A549 (cell line): Measurements from ENCODE around the gene STARD13. TPM values are rescaled to one million over a fixed set of nuclear protein-coding genes. Genes with fewer than 3 reads are reported as not detected.
A peak's percentile ranks its signal among the peaks of the same experiment; 100 is the strongest.

Experiments used
- ATAC-seq, 2 experiments: fragments of 200-7000 bp in 1 of 2; fragments of >200 bp in 1 of 2; cut with Nextera tagmentation in 1 of 2; cut with Tn5 transposase in 1 of 2; 3 replicates each; pipeline versions ENCODE4 v1.8.0 to v1.9.1; 2018 to 2020; ENCODE audit warnings: mild to moderate bottlenecking in 1 of 2, moderate library complexity in 1 of 2
- CTCF ChIA-PET: fragments of 300-600 bp; sonication (Branson Sonifier 250); formaldehyde crosslinking; extraction: SDS; loops from one replicate; lab custom pipeline; 2021; ENCODE audit warnings: antibody characterized with exemption, inconsistent platforms; lab: Yijun Ruan, JAX
- POLR2A ChIA-PET: fragments of 350-600 bp; formaldehyde crosslinking; extraction: SDS; loops from one replicate; lab custom pipeline; 2021; ENCODE audit warnings: antibody characterized with exemption, inconsistent platforms; lab: Yijun Ruan, JAX
- DNase-seq, 2 experiments: peaks; one replicate each; pipeline versions ENCODE4 v3.0.0 to v3.0.0-alpha.2; 2011 to 2016; ENCODE audit warnings: low read depth in 1 of 2, low spot score in 1 of 2
- FAIRE-seq: peaks from 2 replicates; lab custom pipeline; 2011; peaks lifted over from hg19 to GRCh38; lab: Jason Lieb, UNC
- H3K27ac ChIP-seq, 2 experiments: fragments of >200 bp; sonication (Bioruptor Twin); formaldehyde crosslinking; 3 replicates each; pipeline ENCODE4 v1.5.1; 2016 to 2017
- H3K4me1 ChIP-seq: fragments of >200 bp; sonication (Bioruptor Twin); formaldehyde crosslinking; 3 replicates; pipeline ENCODE4 v1.6.1; 2016
- H3K4me2 ChIP-seq: fragments of >200 bp; sonication (Bioruptor Twin); formaldehyde crosslinking; 3 replicates; pipeline ENCODE4 v1.6.1; 2016
- H3K4me3 ChIP-seq: fragments of >200 bp; sonication (Bioruptor Twin); formaldehyde crosslinking; 3 replicates; pipeline ENCODE4 v1.5.1; 2016
- H3K9me3 ChIP-seq: fragments of >200 bp; sonication (Bioruptor Twin); formaldehyde crosslinking; 3 replicates; pipeline ENCODE4 v1.6.1; 2016
- CHD4 ChIP-seq: fragments of 200-600 bp; sonication (generic); IDR thresholded peaks from 2 replicates; pipeline ENCODE4 v1.6.1; 2016; ENCODE audit warnings: antibody characterized with exemption, mild to moderate bottlenecking, borderline replicate concordance
- FOSL2 ChIP-seq, 2 experiments: fragments of 450-650 bp in 1 of 2; fragments of >200 bp in 1 of 2; sonication (Bioruptor Twin) in 1 of 2; formaldehyde crosslinking; IDR thresholded peaks; 2 replicates each; pipeline versions ENCODE4 v1.5.0 to v1.6.1; 2016 to 2020; ENCODE audit warnings: mild to moderate bottlenecking in 1 of 2, moderate library complexity in 1 of 2
- HOXA7 ChIP-seq: fragments of 250-450 bp; sonication (Bioruptor Pico); IDR thresholded peaks from 2 replicates; pipeline ENCODE4 v1.5.0; 2020; ENCODE audit warnings: mild to moderate bottlenecking, moderate library complexity
- JUNB ChIP-seq: fragments of >200 bp; sonication (Bioruptor Twin); formaldehyde crosslinking; IDR thresholded peaks from 2 replicates; pipeline ENCODE4 v1.6.1; 2016
- KDM5A ChIP-seq: fragments of 200-600 bp; sonication (generic); IDR thresholded peaks from 2 replicates; pipeline ENCODE4 v1.6.1; 2016; ENCODE audit warnings: antibody characterized with exemption, mild to moderate bottlenecking
- MAX ChIP-seq: IDR thresholded peaks from 2 replicates; pipeline ENCODE4 v1.6.1; 2012
- NFE2L2 ChIP-seq: fragments of 150-350 bp; conservative IDR thresholded peaks from 2 replicates; pipeline ENCODE4 v1.6.1; 2014; ENCODE audit warnings: low read length
- POLR2A ChIP-seq: IDR thresholded peaks from 2 replicates; pipeline ENCODE4 v1.6.1; 2012; ENCODE audit warnings: mild to moderate bottlenecking, low read length
- RAD21 ChIP-seq, 2 experiments: fragments of >200 bp in 1 of 2; sonication (Bioruptor Twin) in 1 of 2; formaldehyde crosslinking in 1 of 2; IDR thresholded peaks in 1 of 2; conservative IDR thresholded peaks in 1 of 2; 2 replicates in 1 of 2; 3 replicates in 1 of 2; pipeline ENCODE4 v1.6.1; 2012 to 2018; ENCODE audit warnings: inconsistent platforms in 1 of 2
- RCOR1 ChIP-seq: fragments of 150-350 bp; IDR thresholded peaks from 2 replicates; pipeline ENCODE4 v1.6.1; 2014; ENCODE audit warnings: antibody characterized with exemption, low read length, low read depth
- RFX5 ChIP-seq: fragments of 450-650 bp; IDR thresholded peaks from 2 replicates; pipeline ENCODE4 v1.7.1; 2014; ENCODE audit warnings: antibody characterized with exemption, mild to moderate bottlenecking, moderate library complexity
- SREBF2 ChIP-seq: fragments of 450-650 bp; IDR thresholded peaks from 2 replicates; pipeline ENCODE4 v1.6.1; 2014; ENCODE audit warnings: mild to moderate bottlenecking, moderate library complexity
- TFCP2L1 ChIP-seq: fragments of 250-450 bp; sonication (Bioruptor Pico); IDR thresholded peaks from 2 replicates; pipeline ENCODE4 v1.5.0; 2021; ENCODE audit warnings: mild to moderate bottlenecking
- TP53 ChIP-seq: fragments of 250-450 bp; sonication (Bioruptor Pico); IDR thresholded peaks from 2 replicates; pipeline ENCODE4 v1.5.0; 2021; ENCODE audit warnings: mild to moderate bottlenecking, moderate library complexity
- ZFP36 ChIP-seq: fragments of 450-650 bp; IDR thresholded peaks from 2 replicates; pipeline ENCODE4 v1.6.1; 2014; ENCODE audit warnings: borderline replicate concordance; ENCODE audit not compliant: partially characterized antibody
- WGBS: methylation state at CpG from one replicate; pipeline ENCODE4 v1.1.6; 2017; ENCODE audit errors: missing lambda C conversion rate; 5-methylcytosine and 5-hydroxymethylcytosine counted together
- polyA plus RNA-seq, 4 experiments: library from polyadenylated mRNA; depleted of rRNA in 3 of 4; stranded (reverse); fragments of >200 nt; fragmentation: RNase III in 1 of 4; extraction: RNeasy Plus Mini Kit Qiagen cat#74134 plus additional on column Dnase treatment in 1 of 4; gene quantifications; 2 replicates in 3 of 4; 3 replicates in 1 of 4; pipeline ENCODE4 v1.2.3, GENCODE V29; 2011 to 2017
- TF ChIP-seq, protein P1 (sequence below): fragments of 450-650 bp; IDR thresholded peaks from 2 replicates; pipeline ENCODE4 v1.6.1; 2014; ENCODE audit warnings: antibody characterized with exemption
- TF ChIP-seq, protein P2 (sequence below): fragments of 150-350 bp; IDR thresholded peaks from 2 replicates; pipeline ENCODE4 v1.6.1; 2014; ENCODE audit warnings: low read depth, mild to moderate bottlenecking, low read length

STARD13 gene
- polyA plus RNA-seq, 2 of the 4 experiments (the other 2 are of a cell fraction), result 2.4 to 2.8 TPM

GRCh38 chr13:33231339-33231738, 54.2 kb downstream of the STARD13 start:
- ChIA-PET CTCF (interaction anchor here (1.0 kb wide), 1 partner anchor 78 kb away, joined by 3 read pairs; no protein-coding TSS in a partner anchor), POLR2A (interaction anchor here (0.6 kb wide), 1 partner anchor 562 kb away, joined by 3 read pairs; no protein-coding TSS in a partner anchor)
- ATAC-seq, result no peak
- no peak overlapping the region for H3K4me2 ChIP-seq
- WGBS, result 96% methylated on average over 2 of the region's 4 CpGs
- peak overlapping the region in 1 of 2 experiments; percentile 64; a peak in 3 of 6 replicates for H3K27ac ChIP-seq
- TF ChIP-seq POLR2A (no peak), KDM5A (no peak), HOXA7 (no peak), RAD21 (conservative IDR thresholded peaks at IDR 0.05 in 1 of 2, IDR thresholded peaks at IDR 0.05 in 1 of 2) (no peak)
- no peak for FAIRE-seq
- H3K9me3 ChIP-seq, result no peaks in the 10 kb centered on the region
- DNase-seq, result no peak
- no peak overlapping the region for H3K4me3 ChIP-seq
- H3K4me1 ChIP-seq, result peaks cover 37% of the 10 kb centered on the region

DNA sequence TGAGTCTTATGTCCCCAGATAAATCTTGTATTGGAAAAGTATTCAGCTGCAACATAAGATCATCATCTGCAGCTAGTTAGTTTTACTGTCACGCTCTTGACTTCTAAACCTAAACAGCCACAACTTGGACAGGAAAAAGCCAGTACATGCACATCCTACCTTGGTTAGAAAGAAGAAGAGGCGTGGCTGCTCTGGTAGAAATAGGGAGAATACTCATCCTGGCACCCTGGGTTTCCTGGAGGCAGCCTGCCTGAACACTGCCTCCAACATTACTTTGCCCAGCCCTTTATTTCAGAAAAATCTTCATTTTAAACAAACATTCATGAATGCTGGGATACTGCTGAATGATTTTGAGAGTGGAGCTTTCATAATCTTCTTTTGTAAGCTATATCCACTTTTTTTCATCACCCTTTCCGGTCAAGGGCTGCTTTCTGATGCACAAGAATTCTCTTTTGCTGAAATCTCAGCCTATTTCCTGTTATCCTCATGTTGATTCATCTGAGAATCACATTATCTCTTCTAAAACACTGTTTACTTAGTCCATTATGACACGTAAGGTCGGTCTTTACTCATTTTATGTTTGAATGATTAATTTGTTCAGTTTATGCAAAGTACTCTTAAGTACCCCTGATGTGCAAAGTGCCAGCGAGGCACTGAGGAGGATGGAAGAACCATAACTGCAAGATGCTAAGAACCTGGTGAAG, 55.2 kb downstream of the STARD13 start:
- ChIA-PET POLR2A (no interaction called here), CTCF (interaction anchor here (0.7 to 3.3 kb wide), 5 partner anchors 11 to 313 kb away, joined by 3 to 12 read pairs (median 5); partner anchors contain the start of gene STARD13)
- Histone ChIP-seq H3K4me2 (peak overlapping the region; percentile 45), H3K27ac (peak overlapping the region; percentile 50 to 64; a peak in 5 of 6 replicates), H3K9me3 (no peaks in the 10 kb centered on the region), H3K4me3 (no peak overlapping the region), H3K4me1 (peaks cover 28% of the 10 kb centered on the region)
- FAIRE-seq, result no peak
- no peak for TF ChIP-seq CHD4
- no peak for ATAC-seq
- DNase-seq, result no peak
- 53% methylated on average over 6 of the region's 6 CpGs for WGBS

GRCh38 chr13:33229446-33230177, 55.9 kb downstream of the STARD13 start:
- DNase-seq (no peak), ATAC-seq (no peak), FAIRE-seq (no peak)
- ChIA-PET POLR2A (interaction anchor here (1.7 kb wide), 1 partner anchor 56 kb away, joined by 4 read pairs; the partner anchor contains the start of gene STARD13), CTCF (interaction anchor here (0.7 to 3.3 kb wide), 6 partner anchors 8 to 313 kb away, joined by 3 to 12 read pairs (median 4); partner anchors contain the start of gene STARD13)
- Histone ChIP-seq H3K4me1 (peaks cover 22% of the 10 kb centered on the region), H3K4me2 (peak overlapping the region; percentile 45), H3K9me3 (no peaks in the 10 kb centered on the region), H3K4me3 (no peak overlapping the region), H3K27ac (peak overlapping the region; percentile 50 to 64; a peak in 4 of 6 replicates)
- 92% methylated on average over 10 of the region's 10 CpGs for WGBS
- TF ChIP-seq MAX, result no peak
- TF ChIP-seq SREBF2, result no peak
- TF ChIP-seq RFX5, result no peak
- TF ChIP-seq, protein P1, sequence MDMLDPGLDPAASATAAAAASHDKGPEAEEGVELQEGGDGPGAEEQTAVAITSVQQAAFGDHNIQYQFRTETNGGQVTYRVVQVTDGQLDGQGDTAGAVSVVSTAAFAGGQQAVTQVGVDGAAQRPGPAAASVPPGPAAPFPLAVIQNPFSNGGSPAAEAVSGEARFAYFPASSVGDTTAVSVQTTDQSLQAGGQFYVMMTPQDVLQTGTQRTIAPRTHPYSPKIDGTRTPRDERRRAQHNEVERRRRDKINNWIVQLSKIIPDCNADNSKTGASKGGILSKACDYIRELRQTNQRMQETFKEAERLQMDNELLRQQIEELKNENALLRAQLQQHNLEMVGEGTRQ, result no peak
- TF ChIP-seq FOSL2 (IDR thresholded peaks at IDR 0.05), result no peak
- TF ChIP-seq FOSL2 (CRISPR knock-in tag; IDR thresholded peaks at IDR 0.05), result no peak
- TF ChIP-seq, protein P2, sequence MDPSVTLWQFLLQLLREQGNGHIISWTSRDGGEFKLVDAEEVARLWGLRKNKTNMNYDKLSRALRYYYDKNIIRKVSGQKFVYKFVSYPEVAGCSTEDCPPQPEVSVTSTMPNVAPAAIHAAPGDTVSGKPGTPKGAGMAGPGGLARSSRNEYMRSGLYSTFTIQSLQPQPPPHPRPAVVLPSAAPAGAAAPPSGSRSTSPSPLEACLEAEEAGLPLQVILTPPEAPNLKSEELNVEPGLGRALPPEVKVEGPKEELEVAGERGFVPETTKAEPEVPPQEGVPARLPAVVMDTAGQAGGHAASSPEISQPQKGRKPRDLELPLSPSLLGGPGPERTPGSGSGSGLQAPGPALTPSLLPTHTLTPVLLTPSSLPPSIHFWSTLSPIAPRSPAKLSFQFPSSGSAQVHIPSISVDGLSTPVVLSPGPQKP, result no peak
- no peak for TF ChIP-seq JUNB
- TF ChIP-seq ZFP36, result no peak
- no peak for TF ChIP-seq NFE2L2
- no peak for TF ChIP-seq RCOR1
- no peak for TF ChIP-seq TP53 (CRISPR knock-in tag)
- no peak for TF ChIP-seq CHD4
- TF ChIP-seq KDM5A, result no peak
- TF ChIP-seq TFCP2L1 (CRISPR knock-in tag), result no peak
